GM10248 (cell line): Measurements from ENCODE around the gene PROSER2.

Experiments
- CTCF ChIA-PET: fragments of 300-600 bp; sonication (Branson Sonifier 250); formaldehyde crosslinking; extraction: SDS; loops from one replicate; lab custom pipeline; 2021; ENCODE audit warnings: antibody characterized with exemption; lab: Yijun Ruan, JAX
- POLR2A ChIA-PET: fragments of 350-650 bp; sonication (Branson Sonifier 250); formaldehyde crosslinking; extraction: SDS; loops from one replicate; lab custom pipeline; 2020; ENCODE audit warnings: antibody characterized with exemption; lab: Yijun Ruan, JAX
- DNase-seq: peaks from one replicate; pipeline ENCODE4 v3.0.0; 2012; ENCODE audit errors: extremely low spot score
- TF ChIP-seq, protein P1 (sequence below): IDR thresholded peaks from 2 replicates; pipeline ENCODE4 v1.5.1; 2012; ENCODE audit warnings: mild to moderate bottlenecking, low read depth; ENCODE audit errors: extremely low read depth, missing control alignments, control extremely low read depth

The PROSER2 gene

GRCh38 chr10:11782793-11783557 lies 40.2 kb upstream of the PROSER2 start:
- DNase-seq, result peak; percentile 72
- TF ChIP-seq, protein P1, sequence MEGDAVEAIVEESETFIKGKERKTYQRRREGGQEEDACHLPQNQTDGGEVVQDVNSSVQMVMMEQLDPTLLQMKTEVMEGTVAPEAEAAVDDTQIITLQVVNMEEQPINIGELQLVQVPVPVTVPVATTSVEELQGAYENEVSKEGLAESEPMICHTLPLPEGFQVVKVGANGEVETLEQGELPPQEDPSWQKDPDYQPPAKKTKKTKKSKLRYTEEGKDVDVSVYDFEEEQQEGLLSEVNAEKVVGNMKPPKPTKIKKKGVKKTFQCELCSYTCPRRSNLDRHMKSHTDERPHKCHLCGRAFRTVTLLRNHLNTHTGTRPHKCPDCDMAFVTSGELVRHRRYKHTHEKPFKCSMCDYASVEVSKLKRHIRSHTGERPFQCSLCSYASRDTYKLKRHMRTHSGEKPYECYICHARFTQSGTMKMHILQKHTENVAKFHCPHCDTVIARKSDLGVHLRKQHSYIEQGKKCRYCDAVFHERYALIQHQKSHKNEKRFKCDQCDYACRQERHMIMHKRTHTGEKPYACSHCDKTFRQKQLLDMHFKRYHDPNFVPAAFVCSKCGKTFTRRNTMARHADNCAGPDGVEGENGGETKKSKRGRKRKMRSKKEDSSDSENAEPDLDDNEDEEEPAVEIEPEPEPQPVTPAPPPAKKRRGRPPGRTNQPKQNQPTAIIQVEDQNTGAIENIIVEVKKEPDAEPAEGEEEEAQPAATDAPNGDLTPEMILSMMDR, result peak; percentile 58
- ChIA-PET POLR2A (interaction anchor here (0.6 kb wide), 1 partner anchor 527 kb away, joined by 4 read pairs; no protein-coding TSS in a partner anchor), CTCF (interaction anchor here (0.7 to 3.8 kb wide), 28 partner anchors 9 to 1319 kb away, joined by 3 to 20 read pairs (median 4); no protein-coding TSS in a partner anchor)

DNA sequence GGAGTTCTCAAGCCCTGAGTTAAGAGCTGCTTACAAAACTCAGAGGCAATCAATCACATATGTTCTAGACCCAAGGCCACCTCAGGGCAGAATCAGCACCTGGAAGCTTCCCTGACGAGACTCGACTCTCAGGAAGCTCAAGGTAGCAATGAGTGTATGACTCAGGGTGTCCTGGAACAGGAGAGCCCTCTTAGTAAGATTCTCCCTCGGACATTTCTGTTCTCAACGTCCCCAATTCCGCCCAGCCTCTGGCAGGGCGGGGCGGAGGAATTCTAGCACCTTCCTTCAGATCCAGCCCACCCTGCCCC lies 39.6 kb upstream of the PROSER2 start:
- ChIA-PET POLR2A (no interaction called here), CTCF (interaction anchor here (0.7 to 3.8 kb wide), 23 partner anchors 10 to 1318 kb away, joined by 3 to 20 read pairs (median 4); no protein-coding TSS in a partner anchor)
- TF ChIP-seq, protein P1, result no peak
- DNase-seq, result no peak

DNA sequence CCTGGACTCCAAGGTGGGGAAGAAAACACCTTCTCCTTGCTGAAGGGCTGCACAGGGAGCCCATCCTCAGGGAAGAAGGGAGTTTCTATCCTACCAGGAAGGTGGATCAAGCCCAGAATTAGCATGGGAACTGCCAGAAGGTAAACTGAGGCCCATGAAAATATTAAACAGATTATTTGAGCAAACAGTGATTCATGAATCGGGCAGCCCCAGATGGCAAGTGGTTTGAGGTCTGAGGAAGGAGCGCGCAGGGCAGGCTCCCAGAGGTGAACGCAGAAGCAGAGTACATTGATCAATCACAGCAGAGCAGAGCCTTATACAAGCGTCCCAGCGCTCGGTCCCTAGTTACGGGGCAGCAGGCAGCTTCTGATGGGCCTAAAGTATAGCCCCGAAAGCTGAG lies 35.8 kb upstream of the PROSER2 start:
- POLR2A ChIA-PET, result no interaction called here
- TF ChIP-seq, protein P1, result no peak
- CTCF ChIA-PET, result interaction anchor here (1.4 kb wide), 1 partner anchor 272 kb away, joined by 3 read pairs; no protein-coding TSS in a partner anchor
- DNase-seq, result no peak

DNA sequence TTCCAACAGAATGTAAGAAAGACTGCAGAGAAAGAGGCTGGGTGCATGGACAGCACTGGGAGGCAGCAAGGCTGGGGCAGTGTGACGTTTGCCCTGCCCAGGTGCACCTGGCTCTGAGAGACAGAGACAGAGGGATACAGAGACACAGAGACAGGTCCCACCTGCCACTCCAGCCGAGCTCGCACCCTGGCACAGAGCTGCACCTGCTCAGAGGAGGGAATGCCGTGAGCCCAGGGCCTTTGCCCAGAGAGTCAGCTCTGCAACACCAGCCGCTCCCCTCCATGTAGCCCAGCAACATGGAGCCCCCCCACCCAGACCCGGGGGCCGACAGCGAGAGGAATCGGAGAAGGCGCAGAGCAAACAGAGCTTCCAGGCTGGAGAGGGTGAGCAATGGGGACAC lies 35.3 kb upstream of the PROSER2 start:
- POLR2A ChIA-PET, result no interaction called here
- CTCF ChIA-PET, result interaction anchor here (1.1 kb wide), 1 partner anchor 14 kb away, joined by 3 read pairs; no protein-coding TSS in a partner anchor
- TF ChIP-seq, protein P1, result no peak
- no peak for DNase-seq

DNA sequence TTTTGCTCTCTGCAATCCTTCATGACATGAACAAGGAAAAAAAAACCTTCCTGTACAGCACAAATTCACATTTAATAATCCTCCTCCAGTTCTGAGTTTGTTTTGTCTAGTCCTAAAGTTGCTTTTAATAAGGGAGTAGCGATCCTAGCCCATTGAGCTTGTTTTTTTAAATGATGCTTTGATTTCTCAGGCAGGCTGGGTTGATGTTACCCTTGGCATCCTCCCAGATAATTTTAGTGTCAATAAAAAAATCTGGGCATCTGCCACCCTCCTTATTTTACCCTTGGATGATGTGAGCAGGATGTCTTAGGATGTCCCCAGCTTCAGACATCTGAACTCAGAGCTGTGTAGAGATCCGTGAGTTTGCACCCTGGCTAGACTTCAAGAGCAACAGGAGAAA lies 33.9 kb upstream of the PROSER2 start:
- ChIA-PET POLR2A (no interaction called here), CTCF (interaction anchor here (1.0 to 1.1 kb wide), 2 partner anchors 30 to 198 kb away, joined by 3 to 5 read pairs; no protein-coding TSS in a partner anchor)
- TF ChIP-seq, protein P1, result no peak
- no peak for DNase-seq

GRCh38 chr10:11789956-11790355 lies 33.2 kb upstream of the PROSER2 start:
- TF ChIP-seq, protein P1, result no peak
- POLR2A ChIA-PET, result no interaction called here
- no peak for DNase-seq
- CTCF ChIA-PET, result interaction anchor here (1.0 to 1.2 kb wide), 2 partner anchors 30 to 197 kb away, joined by 3 read pairs; no protein-coding TSS in a partner anchor
